Lung (tissue), 12 donors: ENCODE data around the gene GLOD4. TPM values are rescaled to one million over a fixed set of nuclear protein-coding genes. Genes with fewer than 3 reads are reported as not detected.

Experiments used
- ATAC-seq: fragments of 200-7000 bp; cut with Tn5 transposase; one replicate; pipeline ENCODE4 v1.9.1; 2020; ENCODE audit warnings: moderate number of reproducible peaks; ENCODE audit not compliant: insufficient read depth, low FRiP score
- DNase-seq, 3 donors: peaks; one replicate each; pipeline ENCODE4 v3.0.0-alpha.2; 2013 to 2017
- H3K27ac ChIP-seq, 2 donors: one replicate each; pipeline ENCODE4 v1.5.1; 2013; ENCODE audit warnings: mild to moderate bottlenecking in 2 of 2, moderate library complexity in 2 of 2, control low read depth in 1 of 2, inconsistent platforms in 1 of 2, low read depth in 1 of 2, low read length in 1 of 2
- H3K27me3 ChIP-seq, 3 donors: one replicate each; pipeline ENCODE4 v1.5.1; 2013; ENCODE audit warnings: low read length in 2 of 3; ENCODE audit not compliant: control insufficient read depth in 3 of 3, insufficient read depth in 3 of 3
- H3K36me3 ChIP-seq, 4 donors: one replicate each; pipeline ENCODE4 v1.5.1; 2013; ENCODE audit warnings: low read length in 4 of 4, mild to moderate bottlenecking in 1 of 4, moderate library complexity in 1 of 4; ENCODE audit not compliant: control insufficient read depth in 4 of 4, insufficient read depth in 4 of 4
- H3K4me1 ChIP-seq, 5 donors: one replicate each; pipeline ENCODE4 v1.5.1; 2013; ENCODE audit warnings: low read length in 5 of 5, mild to moderate bottlenecking in 2 of 5, moderate library complexity in 1 of 5; ENCODE audit not compliant: control insufficient read depth in 5 of 5, insufficient read depth in 5 of 5
- H3K4me3 ChIP-seq: one replicate; pipeline ENCODE4 v1.5.1; 2013; ENCODE audit warnings: mild to moderate bottlenecking, control low read depth, moderate library complexity
- H3K9ac ChIP-seq, 2 donors: one replicate each; pipeline ENCODE4 v1.5.1; 2013; ENCODE audit warnings: low read length in 2 of 2, control low read depth in 1 of 2; ENCODE audit not compliant: insufficient read depth in 1 of 2
- H3K9me3 ChIP-seq, 4 donors: one replicate each; pipeline ENCODE4 v1.5.1; 2013; ENCODE audit warnings: low read length in 3 of 4, mild to moderate bottlenecking in 1 of 4, moderate library complexity in 1 of 4; ENCODE audit not compliant: control insufficient read depth in 4 of 4, insufficient read depth in 3 of 4
- CTCF ChIP-seq: IDR thresholded peaks from 2 replicates; pipeline ENCODE4 v1.5.1; 2012; ENCODE audit warnings: mild to moderate bottlenecking; ENCODE audit errors: control extremely low read depth, extremely low read depth
- WGBS, 2 donors: extraction: QIAGEN DNeasy Blood & Tissue Kit; methylation state at CpG; one replicate each; pipeline ENCODE4 v1.1.7; 2013; 5-methylcytosine and 5-hydroxymethylcytosine counted together
- polyA plus RNA-seq, 2 donors: library from polyadenylated mRNA; stranded (reverse); fragments of 200-250 nt; gene quantifications; one replicate each; pipeline ENCODE4 v1.2.1, GENCODE V29; 2013
- total RNA-seq, 2 donors: library from RNA; depleted of rRNA in 1 of 2; stranded (reverse); fragments of >200 nt in 1 of 2; gene quantifications; one replicate each; pipeline ENCODE4 v1.2.1, GENCODE V29; 2014 to 2021
- donor health status: control.
- donor health status: control.
- donor health status: Bipolar disorder and iron deficiency.
- donor health status: healthy.
- donor health status: DM: yes; HTN: yes; CAD: no.

GLOD4 gene
- total and polyA plus RNA-seq, 4 donors: 31.9 to 60.3 (median 38.4) TPM

- no peaks in the 10 kb centered on the region for H3K9me3 ChIP-seq
- TF ChIP-seq CTCF: no peak
- H3K27ac ChIP-seq: no peak overlapping the region
- no peaks in the 10 kb centered on the region for H3K27me3 ChIP-seq
- H3K9ac ChIP-seq: no peak overlapping the region
- H3K36me3 ChIP-seq: peaks cover 6 to 26% (median 13%) of the 10 kb centered on the region in 4 donors
- WGBS, 2 donors: 80 to 85% methylated on average over 3 of the region's 3 CpGs
- peaks cover 0 to 16% (median 12%) of the 10 kb centered on the region in 5 donors for H3K4me1 ChIP-seq
- H3K4me3 ChIP-seq: no peak overlapping the region
- DNase-seq: no peak
- ATAC-seq: no peak
These were observed 2.1 kb upstream of the GLOD4 start for GRCh38 chr17:784143-784542.

GRCh38 chr17:778096-778495 is 4.0 kb downstream of the GLOD4 start:
- no peak overlapping the region for H3K27ac ChIP-seq
- H3K4me3 ChIP-seq: no peak overlapping the region
- TF ChIP-seq CTCF: no peak
- no peaks in the 10 kb centered on the region for H3K27me3 ChIP-seq
- no peak overlapping the region for H3K9ac ChIP-seq
- 95 to 98% methylated on average over 11 of the region's 11 CpGs for WGBS, 2 donors
- DNase-seq (no peak), ATAC-seq (no peak)
- H3K36me3 ChIP-seq: peaks cover 13 to 41% (median 27%) of the 10 kb centered on the region in 4 donors
- H3K9me3 ChIP-seq: no peaks in the 10 kb centered on the region
- peaks cover 0 to 10% (median 8%) of the 10 kb centered on the region in 5 donors for H3K4me1 ChIP-seq

- DNase-seq: no peak
- Histone ChIP-seq H3K4me3 (no peak overlapping the region), H3K27ac (no peak overlapping the region), H3K27me3 (no peaks in the 10 kb centered on the region), H3K36me3 (peaks cover 32 to 48% (median 43%) of the 10 kb centered on the region in 4 donors), H3K9ac (no peak overlapping the region), H3K9me3 (no peaks in the 10 kb centered on the region), H3K4me1 (no peaks in the 10 kb centered on the region)
- ATAC-seq: no peak
- WGBS, 2 donors: 93 to 94% methylated on average over 5 of the region's 5 CpGs
- TF ChIP-seq CTCF: no peak
These were observed 7.8 kb downstream of the GLOD4 start for GRCh38 chr17:774313-774584.

GRCh38 chr17:773467-774312 is 8.4 kb downstream of the GLOD4 start:
- Histone ChIP-seq H3K4me1 (no peaks in the 10 kb centered on the region), H3K36me3 (peaks cover 31 to 53% (median 45%) of the 10 kb centered on the region in 4 donors), H3K9me3 (no peaks in the 10 kb centered on the region), H3K27me3 (no peaks in the 10 kb centered on the region), H3K4me3 (no peak overlapping the region), H3K27ac (no peak overlapping the region), H3K9ac (no peak overlapping the region)
- TF ChIP-seq CTCF: no peak
- no peak for ATAC-seq
- DNase-seq: no peak
- 78 to 83% methylated on average over 14 of the region's 14 CpGs for WGBS, 2 donors
